Measurements from ENCODE around the gene GOLGA6C. TPM values are rescaled to one million over a fixed set of nuclear protein-coding genes. Genes with fewer than 3 reads are reported as not detected.

Gene GOLGA6C
- total RNA-seq, 1 donor from 2014 or later: not detected

Other genes starting within 250 kb of the GOLGA6C start
- 12.7 TPM for gene PPCDC, start 234.7 kb upstream of the GOLGA6C start, total RNA-seq (ENCODE audit: unreplicated experiment)
- 9.0 TPM for gene C15orf39, start 56.5 kb upstream of the GOLGA6C start, total RNA-seq (ENCODE audit: unreplicated experiment)
- not detected for gene GOLGA6D, start 24.5 kb downstream of the GOLGA6C start, total RNA-seq (ENCODE audit: unreplicated experiment)
- gene COMMD4, start 77.7 kb downstream of the GOLGA6C start, total RNA-seq (ENCODE audit: unreplicated experiment): 66.2 TPM
- gene NEIL1, start 88.7 kb downstream of the GOLGA6C start, total RNA-seq (ENCODE audit: unreplicated experiment): 11.8 TPM
- 300 TPM for gene MAN2C1, start 110.3 kb downstream of the GOLGA6C start, total RNA-seq (ENCODE audit: unreplicated experiment)
- gene SIN3A, start 193.4 kb downstream of the GOLGA6C start, total RNA-seq (ENCODE audit: unreplicated experiment): 45.4 TPM

Data from glutamatergic neuron (in vitro differentiated cells).